Stimulated activated CD8-positive, alpha-beta memory T cell treated with anti-CD3 and anti-CD28 coated beads, Interleukin-4, amount 100 ng/mL, for 4 hours (primary cell): ENCODE results near the gene PRSS53.

ENCODE experiments used
- DNase-seq, 2 donors: peaks; one replicate each; pipeline ENCODE4 v3.0.0-alpha.2; 2020; ENCODE audit warnings: low read depth in 2 of 2, low spot score in 1 of 2

PRSS53 gene

GRCh38 chr16:31050280-31051030, 38.3 kb downstream of the PRSS53 start:
- no peak for DNase-seq

DNA sequence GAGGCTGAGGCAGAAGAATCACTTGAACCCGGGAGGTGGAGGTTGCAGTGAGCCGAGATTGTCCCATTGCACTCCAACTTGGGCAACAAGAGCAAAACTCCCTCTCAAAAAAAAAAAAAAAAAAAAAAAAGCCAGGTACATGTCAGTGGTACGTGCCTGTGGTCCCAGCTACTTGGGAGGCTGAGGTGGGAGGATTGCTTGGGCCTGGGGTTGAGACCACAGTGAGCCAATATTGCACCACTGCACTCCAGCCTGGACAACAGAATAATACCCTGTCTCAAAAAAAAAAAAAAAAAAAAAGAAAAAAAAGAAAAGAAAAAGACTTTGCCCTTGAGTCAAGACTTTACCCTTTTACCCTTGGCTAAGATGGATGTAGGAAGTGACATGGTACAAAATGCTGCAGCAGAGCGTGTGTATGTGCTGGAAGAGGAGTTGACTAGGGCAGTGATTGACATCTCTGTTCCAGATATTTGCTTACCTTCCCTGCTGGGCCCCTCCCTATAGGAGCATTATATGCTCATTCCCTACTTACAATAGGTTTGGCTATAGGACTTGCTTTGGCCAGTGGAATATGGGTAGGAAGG, 44.8 kb downstream of the PRSS53 start:
- DNase-seq: no peak

- no peak for DNase-seq
These were observed 45.4 kb downstream of the PRSS53 start for GRCh38 chr16:31043352-31043751.

DNA sequence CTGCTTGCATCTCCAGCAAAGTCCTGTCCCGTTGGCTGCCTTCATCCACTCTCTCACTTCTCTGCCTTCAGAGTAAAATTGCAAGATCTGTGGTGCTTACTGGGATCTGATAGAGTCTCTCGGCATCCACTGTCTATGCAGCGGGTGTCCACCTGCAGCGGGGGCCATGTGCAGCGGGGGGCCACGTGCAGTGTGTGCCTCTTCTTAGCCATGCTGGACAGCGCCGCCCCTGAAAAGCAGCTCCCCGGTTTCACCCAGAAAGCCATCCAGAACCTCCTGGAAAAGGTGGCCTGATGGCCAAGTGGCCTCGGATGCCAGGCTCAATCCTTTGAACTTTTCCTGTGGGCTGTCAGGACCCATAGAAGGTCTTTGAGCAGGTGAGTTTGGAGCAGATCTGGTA, 45.9 kb downstream of the PRSS53 start:
- DNase-seq: no peak

- no peak for DNase-seq
These were observed 49.8 kb downstream of the PRSS53 start for GRCh38 chr16:31038993-31039392.

GRCh38 chr16:31036691-31037090, 52.1 kb downstream of the PRSS53 start:
- no peak for DNase-seq

GRCh38 chr16:31033709-31034492, 54.8 kb downstream of the PRSS53 start:
- peak; percentile 79 to 81 for DNase-seq
